Right ventricle myocardium superior (tissue), 1 donor: ENCODE results near the gene NAA40. TPM values are rescaled to one million over a fixed set of nuclear protein-coding genes. Genes with fewer than 3 reads are reported as not detected.

ENCODE experiments used
- ATAC-seq: fragments of 200-7000 bp; cut with Tn5 transposase; one replicate; pipeline ENCODE4 v1.9.1; 2020; ENCODE audit warnings: mild to moderate bottlenecking; ENCODE audit not compliant: poor library complexity
- DNase-seq: peaks from one replicate; pipeline ENCODE4 v3.0.0-alpha.2; 2020
- intact Hi-C: fragments of 100-400 bp; cut with DNase I; formaldehyde crosslinking; loops from one replicate; pipeline ENCODE4 v1.11.2; 2022
- total RNA-seq: library from RNA; stranded (reverse); fragmentation: NEBNext Ultra II Directional; extraction: Animal tissue kit (Norgen Biotek cat#: 25700); gene quantifications from one replicate; pipeline ENCODE4 v1.2.1, GENCODE V29; 2021
- donor health status: DM: no; HTN: yes; CAD: no; lungs with severe emphysema.

The NAA40 gene
- total RNA-seq, 1 donor from 2014 or later: 20.9 TPM

DNA sequence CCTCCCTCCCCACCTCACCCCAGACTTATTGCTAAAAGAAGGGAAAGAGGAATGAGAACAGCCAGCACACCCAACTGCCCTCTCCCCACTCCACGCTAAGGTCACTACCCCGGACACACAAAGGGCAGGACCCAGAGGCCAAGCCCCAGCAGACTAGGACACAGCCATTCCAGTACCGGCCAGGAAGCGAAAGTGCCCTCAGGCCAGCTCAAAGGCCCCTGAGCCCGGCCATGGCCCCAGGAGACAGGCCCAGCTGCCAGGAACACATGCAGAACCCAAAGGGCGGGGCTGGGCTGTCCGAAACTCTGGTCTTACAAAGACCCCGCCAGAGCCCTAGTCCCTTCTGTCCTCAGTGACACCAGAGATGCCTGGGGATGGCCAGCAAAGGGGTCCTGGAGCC, 27.4 kb upstream of the NAA40 start:
- no peak for ATAC-seq
- DNase-seq: no peak

DNA sequence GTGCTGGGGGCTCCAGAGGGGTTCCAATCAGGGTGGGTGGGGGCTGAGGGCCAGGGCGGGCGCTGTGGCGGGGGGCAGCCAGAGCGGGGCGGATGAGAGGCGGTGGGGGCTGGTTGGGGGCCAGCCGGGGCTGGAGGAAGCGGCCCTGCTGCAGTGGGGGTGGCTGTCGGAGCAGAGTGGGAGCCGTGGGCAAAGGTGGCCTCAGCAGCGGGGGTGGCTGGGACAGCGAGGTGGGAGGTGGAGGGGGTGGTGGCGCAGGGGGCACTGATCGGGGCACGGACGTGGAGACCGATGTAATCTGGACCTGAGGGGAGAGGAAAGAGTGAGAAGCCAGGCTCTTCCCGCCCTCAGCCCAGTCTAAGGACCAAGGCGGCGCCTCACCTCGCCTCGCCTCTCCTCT, 26.9 kb upstream of the NAA40 start:
- DNase-seq (no peak), ATAC-seq (no peak)
- intact Hi-C loops: no loop called here

More for the DNA sequence above, 27.4 kb upstream of the NAA40 start:
- intact Hi-C loops: no loop called here

DNA sequence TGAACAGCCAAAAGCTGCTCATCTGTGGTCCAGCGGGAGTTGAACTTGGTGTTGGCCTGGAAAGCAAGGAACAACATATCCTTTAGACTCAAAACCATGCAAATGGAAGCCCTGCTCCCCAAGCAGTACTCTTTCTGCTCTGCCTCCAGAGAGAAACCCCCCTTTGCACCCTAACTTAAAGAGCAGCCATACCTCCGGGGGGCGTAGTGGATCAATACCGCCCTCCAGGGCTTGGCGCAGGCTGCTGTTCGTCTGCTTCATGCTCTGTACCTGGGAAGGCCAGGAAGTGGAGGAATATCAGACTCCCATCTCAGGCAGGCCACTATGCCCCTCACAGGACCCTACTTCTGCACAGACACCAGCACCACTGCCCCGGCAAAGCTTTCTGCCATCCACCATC, 26.1 kb upstream of the NAA40 start:
- ATAC-seq: no peak
- DNase-seq: no peak
- intact Hi-C loops: no loop called here

DNA sequence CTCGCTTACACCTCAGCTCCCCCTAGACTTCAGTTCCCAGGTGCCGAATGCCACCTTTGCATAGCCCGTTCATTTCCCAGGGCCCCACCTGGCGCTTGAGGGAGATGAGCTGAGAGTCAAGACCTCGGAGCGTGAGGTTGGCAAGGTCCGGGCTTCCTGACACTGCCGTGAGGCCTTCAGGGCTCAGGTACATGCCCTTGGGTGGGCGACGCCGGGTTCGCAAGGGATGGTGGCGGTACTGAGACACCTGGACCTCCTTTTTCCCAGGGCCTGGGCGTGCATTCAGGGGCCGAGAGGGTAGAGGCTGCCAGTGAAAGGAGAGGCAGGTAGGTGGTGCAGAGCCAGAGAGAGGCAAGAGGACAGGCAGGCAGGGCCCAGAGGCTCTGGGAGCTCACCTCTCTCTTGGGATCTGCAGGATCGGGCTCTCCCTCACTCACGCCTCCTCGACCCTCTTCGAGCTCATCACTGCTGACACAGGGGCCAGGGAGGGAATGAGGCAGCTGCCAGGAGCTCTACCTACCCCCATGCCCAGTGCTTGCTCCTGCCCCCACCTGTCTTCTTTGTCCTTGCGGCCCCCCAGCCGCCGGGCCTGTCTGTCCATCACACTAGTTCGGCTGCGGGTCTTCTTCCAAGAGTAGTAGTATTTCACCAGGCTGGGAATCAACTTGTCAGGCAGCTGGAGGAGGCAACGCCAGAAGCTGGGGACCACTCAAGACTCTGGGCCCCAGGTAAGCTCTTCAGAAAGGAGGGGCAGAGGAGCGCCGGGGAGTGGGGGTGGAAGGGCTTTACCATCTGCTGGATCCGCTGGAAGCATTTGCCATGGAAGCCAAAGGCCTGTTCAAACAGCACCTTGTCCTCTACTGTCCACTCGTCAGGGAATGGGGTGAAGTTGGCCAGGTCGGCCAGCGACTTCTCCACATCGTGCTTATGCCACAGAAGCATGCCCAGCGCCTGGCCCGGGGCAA, 24.7 kb upstream of the NAA40 start:
- intact Hi-C loops: no loop called here
- DNase-seq (no peak), ATAC-seq (no peak)

DNA sequence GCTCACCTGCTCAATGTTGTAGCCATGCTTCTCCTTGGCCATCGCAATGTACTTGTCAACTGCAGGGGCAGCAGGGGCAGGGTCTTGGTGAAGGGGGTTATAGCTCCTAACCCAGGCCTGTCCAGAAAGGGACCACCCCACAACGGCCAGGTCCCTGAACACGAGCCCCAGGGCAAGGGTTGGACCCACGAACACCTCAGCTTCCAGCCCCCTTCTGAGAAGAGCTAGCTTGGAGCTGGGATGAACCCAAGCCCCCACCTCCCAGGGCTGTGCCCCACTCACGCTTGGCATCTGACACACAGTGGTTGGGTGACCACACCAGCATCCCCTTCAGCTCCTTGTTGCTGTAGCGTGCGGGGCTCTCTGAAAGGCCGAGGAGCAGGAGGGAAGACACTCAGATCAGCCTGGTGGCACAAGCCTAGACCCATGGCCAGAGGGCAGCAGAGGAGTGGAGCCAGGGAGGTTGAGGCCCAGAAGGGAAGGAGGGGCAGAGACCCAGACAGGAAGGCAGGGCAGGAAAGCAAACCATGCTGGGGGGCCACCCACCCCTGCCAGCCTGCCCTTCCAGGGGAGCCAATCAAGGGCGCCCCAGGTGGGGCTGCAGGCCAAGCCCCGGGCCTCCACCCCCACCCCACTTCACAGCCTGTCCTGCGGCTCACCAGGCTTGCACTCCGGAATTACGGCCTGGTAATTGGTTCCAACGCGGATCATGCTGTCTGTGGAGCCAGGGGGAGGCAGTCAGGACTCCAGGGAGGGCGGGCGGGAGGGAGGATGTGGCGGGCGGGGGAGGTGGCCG, 23.7 kb upstream of the NAA40 start:
- intact Hi-C loops: no loop called here
- ATAC-seq (no peak), DNase-seq (no peak)

DNA sequence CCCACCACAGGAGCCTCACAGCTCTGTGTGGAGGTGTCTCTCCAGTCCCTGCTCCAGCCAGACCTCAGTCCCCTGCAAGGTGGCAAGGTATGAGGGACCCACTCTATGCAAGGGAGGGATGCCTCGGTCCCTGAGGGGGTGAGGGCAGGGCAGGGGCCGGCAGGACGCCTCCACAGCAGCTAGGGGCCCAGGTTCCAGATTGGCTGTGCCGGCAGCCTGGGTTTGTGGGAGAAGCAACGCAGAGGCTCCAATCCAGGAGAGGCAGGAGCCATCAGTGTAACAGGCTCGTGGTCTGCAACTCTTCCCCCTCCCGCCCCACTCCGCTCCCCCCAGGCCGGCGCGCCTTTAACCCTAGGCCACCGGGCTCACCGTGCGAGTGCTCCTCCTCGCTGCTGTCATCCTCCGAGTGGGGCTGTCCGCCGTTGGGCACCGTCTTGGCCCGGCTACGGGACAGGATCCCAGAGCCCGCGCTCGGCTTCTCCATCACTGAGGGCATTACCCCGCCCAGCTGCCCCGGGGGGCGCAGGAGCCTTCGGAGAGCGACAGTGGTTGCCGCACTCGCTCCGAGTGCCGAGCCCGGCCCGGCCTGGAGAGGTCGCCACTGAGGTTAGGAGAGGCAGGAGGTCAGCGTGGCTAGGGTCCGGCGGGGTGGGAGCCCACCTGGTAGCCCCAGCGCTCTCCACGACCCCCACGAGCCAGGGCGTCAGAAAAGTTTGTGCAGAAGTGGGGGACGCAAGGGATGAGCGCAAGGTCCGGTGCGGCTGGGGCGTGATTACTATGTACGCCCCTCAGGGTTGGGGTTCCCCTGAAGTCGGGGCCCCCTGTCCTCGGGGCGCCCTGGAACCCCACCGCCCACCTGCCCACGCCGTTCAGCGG, 22.6 kb upstream of the NAA40 start:
- intact Hi-C loops: no loop called here
- no peak for ATAC-seq
- peak; percentile 70 for DNase-seq

DNA sequence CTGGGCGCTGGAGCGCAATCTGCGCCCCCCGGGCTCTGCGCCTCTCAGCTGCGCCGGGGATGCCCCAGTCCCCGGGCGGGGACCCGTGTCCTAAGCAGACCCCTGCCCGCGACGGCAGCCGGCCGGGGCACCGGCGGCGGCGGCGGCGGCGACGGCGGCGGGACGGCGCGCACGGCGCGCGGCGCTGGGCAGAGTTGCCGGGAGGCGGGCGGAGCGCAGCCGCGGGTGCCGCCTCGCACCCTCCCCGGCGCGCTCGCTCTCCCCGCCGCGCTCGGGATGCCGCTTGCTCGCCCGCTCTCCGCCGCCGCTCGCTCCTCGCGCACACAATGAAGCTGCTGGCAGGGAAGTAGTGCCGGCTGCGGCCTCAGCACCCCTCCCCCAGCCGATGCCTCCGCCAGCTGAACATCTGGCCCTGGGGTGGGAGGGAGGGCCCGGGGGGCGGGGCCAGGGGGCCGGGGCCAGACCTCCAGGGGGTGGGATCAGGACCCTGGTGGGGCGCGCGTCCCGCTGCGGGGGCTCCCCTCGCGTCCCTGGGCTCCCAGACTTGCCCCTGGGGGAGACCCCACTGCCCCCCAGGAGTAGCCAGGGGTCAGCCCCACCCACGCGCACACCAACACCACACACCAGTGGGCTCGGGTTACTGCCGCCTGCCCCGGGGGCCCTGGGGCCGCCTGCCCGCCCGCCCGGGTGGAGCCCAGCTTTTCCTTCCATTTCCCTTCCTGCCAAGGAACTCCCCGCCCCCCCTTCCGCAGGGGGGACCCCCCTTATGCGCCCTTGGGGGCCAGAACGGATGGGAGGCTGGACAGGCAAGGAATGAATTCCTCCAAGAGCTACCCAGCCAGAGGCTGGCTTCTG, 21.7 kb upstream of the NAA40 start, which contains the start of gene RCOR2:
TSS of gene RCOR2 (minus strand) at position 328 of the 855 bp plus-strand sequence. CDS start 708 bp downstream, outside the sequence.
- intact Hi-C loops: no loop called here
- ATAC-seq (peak; percentile 50), DNase-seq (peak; percentile 91)

DNA sequence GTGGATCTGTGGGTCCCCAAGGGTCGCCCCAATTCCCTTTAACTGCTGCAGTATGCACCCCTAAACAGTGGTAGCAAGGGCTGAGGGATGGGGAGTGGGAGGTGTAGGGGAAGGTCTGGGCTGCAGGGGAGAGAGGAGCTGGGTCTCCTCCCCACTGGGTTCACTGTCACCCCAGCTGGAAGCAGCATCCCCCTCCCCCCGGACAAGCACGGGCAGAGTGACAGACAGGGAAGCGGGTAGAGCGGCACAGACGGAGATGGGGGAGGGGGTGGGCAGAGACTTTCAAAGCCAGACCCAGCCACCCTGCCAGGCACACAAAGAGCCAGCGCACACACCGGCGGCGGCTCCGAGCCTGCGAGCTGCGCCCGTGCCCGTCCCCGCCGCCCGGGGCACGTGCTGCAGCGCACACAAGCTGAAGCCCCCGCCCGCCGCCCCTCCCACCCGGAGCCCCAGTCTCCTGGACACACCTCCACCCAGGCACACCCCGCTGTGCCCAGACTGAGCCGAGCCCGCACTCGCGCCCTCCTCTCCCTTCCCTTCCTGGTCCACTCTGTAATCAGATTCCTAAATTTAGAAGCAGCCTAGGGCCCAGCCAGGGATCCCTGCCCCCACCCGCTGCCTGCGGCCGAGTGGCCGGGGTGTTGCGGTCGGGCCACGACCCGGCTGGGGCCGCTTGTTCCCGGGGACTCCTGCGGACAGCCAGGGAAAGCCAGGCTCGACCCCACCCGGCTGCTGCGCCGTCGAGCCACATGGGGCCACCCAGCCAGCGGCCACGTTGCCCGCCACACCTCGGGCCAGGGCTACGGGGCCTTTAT, 20.9 kb upstream of the NAA40 start:
- intact Hi-C loops: loop anchor here (2.0 kb wide), 1 partner anchor 21 kb away; the partner anchor contains the start of gene NAA40
- DNase-seq: peak; percentile 88
- ATAC-seq: peak; percentile 59

DNA sequence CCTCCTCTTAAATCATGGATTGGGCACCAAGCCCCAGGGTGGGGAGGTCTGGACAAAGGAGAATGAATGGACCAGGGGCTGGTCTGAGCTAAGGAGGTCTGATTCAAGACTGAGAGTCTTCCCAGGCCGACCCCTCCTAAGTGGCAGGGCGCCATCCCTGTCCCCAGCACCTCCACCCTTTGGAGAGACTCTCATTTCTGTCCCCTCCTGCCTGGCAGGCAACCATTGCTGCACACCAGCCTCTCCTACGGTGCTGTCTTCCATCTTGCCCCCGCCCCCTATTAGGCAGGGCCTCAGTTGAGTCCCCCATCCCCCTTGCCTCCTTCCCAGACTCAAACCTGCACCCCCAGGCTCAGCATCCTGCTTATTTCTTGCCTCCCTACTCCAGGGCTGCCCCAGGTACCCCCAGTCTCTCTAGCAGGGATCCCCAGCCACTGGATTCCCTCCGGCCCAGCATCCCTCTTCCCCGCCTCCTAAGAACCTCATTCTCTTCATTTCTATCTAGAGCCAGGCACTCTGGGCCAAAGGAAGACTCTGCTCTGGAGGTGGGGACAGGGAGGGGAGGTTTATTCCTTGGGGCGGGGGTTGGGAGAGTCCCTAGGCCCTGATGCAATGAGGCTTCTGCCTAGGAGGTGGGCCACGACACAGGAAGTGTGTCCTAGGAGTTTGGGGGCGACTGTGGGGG, 20.2 kb upstream of the NAA40 start:
- intact Hi-C loops: loop anchor here (2.0 kb wide), 1 partner anchor 20 kb away; the partner anchor contains the start of gene NAA40
- ATAC-seq: no peak
- peak; percentile 58 for DNase-seq

DNA sequence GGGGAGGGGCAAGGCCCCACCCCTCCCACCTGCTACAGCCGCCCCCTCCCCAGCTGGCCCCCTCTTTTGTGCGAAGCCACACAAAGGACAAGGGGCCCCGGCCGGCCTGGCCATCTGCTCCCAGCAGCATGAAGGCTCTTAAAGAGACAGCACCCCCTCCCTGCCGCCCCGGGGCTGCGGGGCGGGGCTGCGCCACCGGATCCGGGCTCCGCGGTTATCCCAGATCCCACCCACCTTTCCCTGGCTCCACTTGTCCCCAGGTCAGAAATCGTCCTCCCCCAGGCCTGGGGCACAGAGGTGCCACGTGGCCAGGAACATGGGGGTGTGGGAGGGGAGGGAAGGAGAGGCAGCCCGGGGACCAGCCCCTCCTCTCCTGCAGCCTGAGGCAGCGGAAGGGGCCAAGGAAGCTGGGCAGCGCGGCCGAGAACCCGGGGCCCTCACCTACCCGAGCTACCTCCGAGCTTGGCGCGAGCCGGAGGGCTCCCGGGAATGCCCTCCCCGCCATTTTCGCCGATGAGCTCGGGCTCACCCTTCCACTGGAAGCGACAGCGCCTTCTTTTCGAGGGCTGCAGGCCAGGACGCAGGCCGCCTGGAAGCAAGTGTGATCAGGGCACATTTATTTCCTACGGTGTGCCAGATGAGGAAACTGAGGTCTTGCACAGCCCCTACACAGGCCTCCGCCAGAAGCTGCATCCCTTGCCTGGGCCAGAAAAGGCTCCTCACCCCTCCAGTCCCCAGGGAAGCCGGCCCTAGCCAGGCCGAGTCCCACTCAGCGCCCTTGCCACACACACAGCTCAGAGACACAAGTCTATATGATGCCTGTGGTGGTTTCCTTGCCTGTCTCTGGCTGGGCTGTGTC, 19.3 kb upstream of the NAA40 start:
- DNase-seq: peak; percentile 80
- peak; percentile 52 for ATAC-seq
- intact Hi-C loops: loop anchor here (2.0 kb wide), 1 partner anchor 19 kb away; the partner anchor contains the start of gene NAA40

DNA sequence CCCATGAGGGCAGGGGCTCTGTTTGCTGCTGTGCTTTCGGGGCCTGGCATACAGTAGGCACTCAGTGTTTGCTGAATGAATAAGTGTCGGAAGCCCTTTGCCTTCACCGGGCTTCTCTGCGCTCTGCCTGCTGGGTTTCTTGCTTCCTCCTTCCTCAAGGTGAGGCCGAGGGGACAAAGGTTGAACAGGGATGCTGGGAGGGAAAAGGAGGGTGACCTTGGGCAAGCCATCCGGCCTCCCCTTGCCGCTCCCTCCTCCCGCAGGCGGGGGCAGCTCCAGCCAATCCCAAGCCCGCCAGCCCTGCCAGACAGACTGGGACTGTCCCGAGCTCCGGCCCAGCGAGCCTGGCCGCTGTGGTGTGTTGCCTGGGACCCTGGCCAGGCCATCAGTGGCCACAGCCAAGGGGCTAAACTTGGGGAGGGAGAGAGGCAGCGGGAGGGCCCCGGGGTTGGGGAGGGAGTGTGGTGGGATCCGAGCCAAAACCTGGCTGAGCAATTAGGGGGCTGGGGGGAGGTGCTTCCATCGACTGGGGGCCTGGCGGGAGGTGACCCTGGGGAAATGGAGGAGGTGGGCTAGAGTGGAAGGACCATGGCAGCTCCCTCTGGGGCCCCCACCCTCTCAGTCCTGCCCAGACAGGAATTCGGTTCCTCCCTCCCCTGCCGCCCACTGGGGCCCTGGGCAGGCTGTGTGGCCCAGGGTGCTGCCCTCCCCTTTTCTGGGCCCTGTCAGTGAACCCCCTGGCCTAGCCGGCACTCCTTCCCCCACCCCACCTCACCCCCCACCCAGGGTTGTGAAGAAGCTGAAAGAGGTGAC, 18.5 kb upstream of the NAA40 start:
- peak; percentile 69 for ATAC-seq
- peak; percentile 92 for DNase-seq
- intact Hi-C loops: no loop called here

DNA sequence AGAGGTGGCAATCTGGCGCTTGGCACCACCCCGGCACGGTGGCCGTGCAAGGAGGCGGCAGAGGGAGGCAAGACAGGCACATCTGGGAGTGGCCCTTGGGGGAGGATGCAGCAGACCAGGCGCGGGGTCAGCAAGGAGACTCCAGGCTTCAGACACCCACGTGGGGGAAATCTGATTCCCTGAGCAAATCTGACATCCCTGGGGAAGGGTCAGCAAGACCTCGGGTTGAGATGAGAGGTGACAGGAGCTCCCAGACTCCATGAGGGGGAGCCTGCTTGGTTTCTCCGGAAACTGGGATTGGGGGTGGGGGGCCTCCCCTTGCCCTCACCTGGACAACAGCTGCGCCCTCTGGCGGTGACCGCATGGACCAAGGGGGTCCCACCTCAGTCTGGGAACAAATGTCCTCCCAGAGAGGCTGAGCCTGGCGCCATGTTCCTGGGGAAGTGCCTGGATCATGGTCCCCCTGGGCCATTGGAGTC, 17.8 kb upstream of the NAA40 start:
- ATAC-seq: no peak
- intact Hi-C loops: no loop called here
- no peak for DNase-seq

DNA sequence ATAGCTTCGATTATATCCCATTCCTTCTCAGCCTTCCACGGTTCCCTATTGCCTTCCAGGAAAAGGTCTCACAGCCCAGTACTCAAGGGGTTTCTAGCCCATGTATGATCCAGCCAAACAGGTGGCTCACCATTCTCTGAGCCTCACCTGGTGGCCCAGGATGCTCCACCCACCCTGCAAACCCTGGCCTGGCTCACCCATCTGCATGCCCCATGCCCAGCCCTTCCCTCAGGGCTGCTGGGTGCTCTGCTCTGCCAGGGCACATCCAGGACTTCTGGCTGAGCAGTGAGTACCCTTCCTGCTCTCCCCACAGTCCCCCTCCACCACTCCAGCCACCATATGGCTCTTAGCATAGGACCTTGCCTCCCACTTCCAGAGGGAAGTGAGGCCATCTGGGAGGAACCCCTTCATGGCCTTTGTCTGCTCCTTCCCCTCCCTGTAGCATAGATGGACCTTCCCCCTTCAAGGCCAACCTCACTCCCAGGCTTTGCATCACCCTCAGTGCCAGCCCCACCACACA, 16.1 kb upstream of the NAA40 start:
- intact Hi-C loops: no loop called here
- DNase-seq (no peak), ATAC-seq (no peak)

DNA sequence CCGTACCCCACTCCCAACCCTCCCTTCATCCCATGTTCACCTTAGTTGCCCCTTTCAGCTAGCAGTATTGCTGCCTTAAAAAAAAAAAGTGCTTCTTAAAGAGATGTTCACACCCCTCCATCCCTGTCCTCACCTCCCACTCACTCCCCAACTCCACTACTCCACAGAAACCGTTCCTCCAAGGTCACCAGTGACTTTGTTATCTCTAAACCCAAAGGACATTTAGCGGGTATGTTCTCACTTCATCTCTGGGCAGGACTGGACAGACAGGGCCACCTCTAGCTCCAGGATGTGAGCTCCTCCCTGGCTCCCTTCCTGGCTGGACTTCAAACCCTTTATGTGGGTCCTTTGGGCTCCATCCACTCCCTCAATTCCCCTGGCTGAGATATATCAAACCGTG, 15.5 kb upstream of the NAA40 start:
- ATAC-seq (no peak), DNase-seq (no peak)
- intact Hi-C loops: no loop called here
